ENCODE results near the gene ANAPC7.
"Not testable (repeated sequence)": the region's sequence is repeated elsewhere in the genome, so short reads cannot be mapped to it uniquely, and the experiment has no call there.

ANAPC7 gene

GRCh38 chr12:110365489-110366320 is 37.8 kb downstream of the ANAPC7 start:
- peaks cover 0 to 6% of the 10 kb centered on the region in 2 donors for H3K4me1 ChIP-seq (ENCODE audit: control insufficient read depth in 2 of 2, insufficient read depth in 2 of 2, low read length in 2 of 2)
- no peaks in the 10 kb centered on the region for H3K9me3 ChIP-seq (ENCODE audit: control insufficient read depth in 2 of 2, low read length in 2 of 2)
- no peak overlapping the region for H3K9ac ChIP-seq (ENCODE audit: low read depth in 1 of 2, low read length in 2 of 2)
- no peaks in the 10 kb centered on the region for H3K27me3 ChIP-seq (ENCODE audit: control insufficient read depth in 2 of 2, insufficient read depth in 2 of 2, low read length in 2 of 2)
- no peaks in the 10 kb centered on the region for H3K36me3 ChIP-seq (ENCODE audit: control insufficient read depth in 2 of 2, insufficient read depth in 2 of 2, low read length in 2 of 2)
- no peak overlapping the region for H3K4me3 ChIP-seq (ENCODE audit: low read length in 2 of 2)
- H3K27ac ChIP-seq (ENCODE audit: low read depth in 2 of 2, low read length in 2 of 2) = peak overlapping the region in 1 of 2 donors; percentile 56

- Histone ChIP-seq H3K9ac (ENCODE audit: low read depth in 1 of 2, low read length in 2 of 2) (no peak overlapping the region), H3K27ac (ENCODE audit: low read depth in 2 of 2, low read length in 2 of 2) (no peak overlapping the region), H3K9me3 (ENCODE audit: control insufficient read depth in 2 of 2, low read length in 2 of 2) (no peaks in the 10 kb centered on the region), H3K4me3 (ENCODE audit: low read length in 2 of 2) (no peak overlapping the region), H3K4me1 (ENCODE audit: control insufficient read depth in 2 of 2, insufficient read depth in 2 of 2, low read length in 2 of 2) (no peaks in the 10 kb centered on the region), H3K36me3 (ENCODE audit: control insufficient read depth in 2 of 2, insufficient read depth in 2 of 2, low read length in 2 of 2) (no peaks in the 10 kb centered on the region), H3K27me3 (ENCODE audit: control insufficient read depth in 2 of 2, insufficient read depth in 2 of 2, low read length in 2 of 2) (no peaks in the 10 kb centered on the region)
Observed at GRCh38 chr12:110361216-110361615, 42.3 kb downstream of the ANAPC7 start.

- H3K36me3 ChIP-seq (ENCODE audit: control insufficient read depth in 2 of 2, insufficient read depth in 2 of 2, low read length in 2 of 2) = not testable (repeated sequence)
Observed at GRCh38 chr12:110358384-110359097, 45.0 kb downstream of the ANAPC7 start.

GRCh38 chr12:110355073-110355472 is 48.4 kb downstream of the ANAPC7 start:
- no peaks in the 10 kb centered on the region for H3K4me1 ChIP-seq (ENCODE audit: control insufficient read depth in 2 of 2, insufficient read depth in 2 of 2, low read length in 2 of 2)
- peaks cover 0 to 11% of the 10 kb centered on the region in 2 donors for H3K36me3 ChIP-seq (ENCODE audit: control insufficient read depth in 2 of 2, insufficient read depth in 2 of 2, low read length in 2 of 2)
- H3K4me3 ChIP-seq (ENCODE audit: low read length in 2 of 2) = no peak overlapping the region
- no peaks in the 10 kb centered on the region for H3K9me3 ChIP-seq (ENCODE audit: control insufficient read depth in 2 of 2, low read length in 2 of 2)
- no peaks in the 10 kb centered on the region for H3K27me3 ChIP-seq (ENCODE audit: control insufficient read depth in 2 of 2, insufficient read depth in 2 of 2, low read length in 2 of 2)
- H3K27ac ChIP-seq (ENCODE audit: low read depth in 2 of 2, low read length in 2 of 2) = no peak overlapping the region
- H3K9ac ChIP-seq (ENCODE audit: low read depth in 1 of 2, low read length in 2 of 2) = no peak overlapping the region

More at GRCh38 chr12:110358384-110359097, 45.0 kb downstream of the ANAPC7 start:
- H3K27me3 ChIP-seq (ENCODE audit: control insufficient read depth in 2 of 2, insufficient read depth in 2 of 2, low read length in 2 of 2); H3K27ac ChIP-seq (ENCODE audit: low read depth in 2 of 2, low read length in 2 of 2); H3K9me3 ChIP-seq (ENCODE audit: control insufficient read depth in 2 of 2, low read length in 2 of 2); H3K4me3 ChIP-seq (ENCODE audit: low read length in 2 of 2); H3K4me1 ChIP-seq (ENCODE audit: control insufficient read depth in 2 of 2, insufficient read depth in 2 of 2, low read length in 2 of 2); H3K9ac ChIP-seq (ENCODE audit: low read depth in 1 of 2, low read length in 2 of 2): not testable (repeated sequence)

- H3K4me3 ChIP-seq (ENCODE audit: low read length in 2 of 2) = no peak overlapping the region
- H3K4me1 ChIP-seq (ENCODE audit: control insufficient read depth in 2 of 2, insufficient read depth in 2 of 2, low read length in 2 of 2) = no peaks in the 10 kb centered on the region
- H3K27ac ChIP-seq (ENCODE audit: low read depth in 2 of 2, low read length in 2 of 2) = no peak overlapping the region
- H3K36me3 ChIP-seq (ENCODE audit: control insufficient read depth in 2 of 2, insufficient read depth in 2 of 2, low read length in 2 of 2) = peaks cover 0 to 19% of the 10 kb centered on the region in 2 donors
- H3K27me3 ChIP-seq (ENCODE audit: control insufficient read depth in 2 of 2, insufficient read depth in 2 of 2, low read length in 2 of 2) = no peaks in the 10 kb centered on the region
- H3K9me3 ChIP-seq (ENCODE audit: control insufficient read depth in 2 of 2, low read length in 2 of 2) = no peaks in the 10 kb centered on the region
- no peak overlapping the region for H3K9ac ChIP-seq (ENCODE audit: low read depth in 1 of 2, low read length in 2 of 2)
Observed at GRCh38 chr12:110354172-110354780, 49.2 kb downstream of the ANAPC7 start.

DNA sequence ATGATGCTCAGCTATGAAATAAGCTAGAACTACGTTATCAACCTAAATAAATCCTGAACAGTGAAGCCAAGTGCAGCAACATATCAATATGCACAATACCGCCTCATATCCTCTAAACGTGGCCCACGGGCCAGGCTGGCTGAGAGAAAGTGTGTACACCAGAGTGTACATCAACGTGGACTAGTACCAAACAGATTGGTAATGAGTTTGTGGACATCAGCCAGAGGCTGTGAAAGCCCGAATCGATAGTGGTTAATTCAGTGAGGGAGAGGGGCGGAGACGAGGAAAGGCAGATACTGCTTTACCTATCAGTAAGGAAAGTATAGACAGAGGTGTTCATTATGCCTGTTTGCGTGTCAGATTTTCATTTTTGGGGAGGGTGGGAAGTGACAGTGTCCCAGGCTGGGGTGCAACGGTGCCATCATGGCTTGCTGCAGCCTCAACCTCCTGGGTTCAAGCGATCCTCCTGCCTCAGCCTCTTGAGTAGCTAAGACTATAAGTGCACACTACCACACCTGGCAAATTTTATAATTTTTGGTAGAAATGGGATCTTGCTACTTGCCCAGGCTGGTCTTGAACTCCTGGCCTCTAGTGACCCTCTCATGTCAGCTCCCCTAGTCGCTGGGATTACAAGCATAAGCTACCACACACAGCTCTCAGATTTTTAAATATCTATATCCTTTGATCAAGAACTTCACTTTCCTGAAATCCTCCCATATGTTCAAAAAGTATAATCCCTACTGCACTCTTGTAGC is 50.1 kb downstream of the ANAPC7 start:
- Histone ChIP-seq H3K9ac (ENCODE audit: low read depth in 1 of 2, low read length in 2 of 2) (no peak overlapping the region), H3K27me3 (ENCODE audit: control insufficient read depth in 2 of 2, insufficient read depth in 2 of 2, low read length in 2 of 2) (no peaks in the 10 kb centered on the region), H3K27ac (ENCODE audit: low read depth in 2 of 2, low read length in 2 of 2) (no peak overlapping the region)

DNA sequence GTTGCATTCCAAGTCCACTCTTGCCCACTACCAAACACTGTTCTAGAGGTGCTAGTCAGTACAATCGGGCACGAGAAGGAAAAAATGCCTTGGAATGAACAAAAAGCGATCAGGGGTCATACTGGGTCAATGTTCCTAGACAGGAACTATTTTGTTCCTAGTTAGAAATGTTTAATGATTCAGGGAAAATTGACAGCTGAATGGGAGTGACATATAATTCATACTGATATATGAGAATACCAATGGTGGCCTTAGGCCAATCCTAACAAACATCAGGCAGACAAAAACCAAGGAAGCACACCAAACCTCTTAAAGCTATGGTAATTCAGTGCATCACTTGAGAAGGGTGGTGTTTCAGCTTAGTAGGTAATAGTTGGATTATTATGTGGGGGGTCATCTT is 51.1 kb downstream of the ANAPC7 start:
- H3K9me3 ChIP-seq (ENCODE audit: control insufficient read depth in 2 of 2, low read length in 2 of 2) = no peaks in the 10 kb centered on the region
- no peak overlapping the region for H3K4me3 ChIP-seq (ENCODE audit: low read length in 2 of 2)
- peaks cover 17 to 37% of the 10 kb centered on the region in 2 donors for H3K36me3 ChIP-seq (ENCODE audit: control insufficient read depth in 2 of 2, insufficient read depth in 2 of 2, low read length in 2 of 2)
- no peak overlapping the region for H3K27ac ChIP-seq (ENCODE audit: low read depth in 2 of 2, low read length in 2 of 2)
- no peaks in the 10 kb centered on the region for H3K27me3 ChIP-seq (ENCODE audit: control insufficient read depth in 2 of 2, insufficient read depth in 2 of 2, low read length in 2 of 2)
- no peak overlapping the region for H3K9ac ChIP-seq (ENCODE audit: low read depth in 1 of 2, low read length in 2 of 2)
- H3K4me1 ChIP-seq (ENCODE audit: control insufficient read depth in 2 of 2, insufficient read depth in 2 of 2, low read length in 2 of 2) = no peaks in the 10 kb centered on the region

More for the DNA sequence above, 50.1 kb downstream of the ANAPC7 start:
- Histone ChIP-seq H3K4me3 (ENCODE audit: low read length in 2 of 2) (no peak overlapping the region), H3K4me1 (ENCODE audit: control insufficient read depth in 2 of 2, insufficient read depth in 2 of 2, low read length in 2 of 2) (no peaks in the 10 kb centered on the region), H3K36me3 (ENCODE audit: control insufficient read depth in 2 of 2, insufficient read depth in 2 of 2, low read length in 2 of 2) (peaks cover 7 to 28% of the 10 kb centered on the region in 2 donors), H3K9me3 (ENCODE audit: control insufficient read depth in 2 of 2, low read length in 2 of 2) (no peaks in the 10 kb centered on the region)

GRCh38 chr12:110351119-110351518 is 52.4 kb downstream of the ANAPC7 start:
- Histone ChIP-seq H3K27ac (ENCODE audit: low read depth in 2 of 2, low read length in 2 of 2) (no peak overlapping the region), H3K9ac (ENCODE audit: low read depth in 1 of 2, low read length in 2 of 2) (no peak overlapping the region), H3K4me1 (ENCODE audit: control insufficient read depth in 2 of 2, insufficient read depth in 2 of 2, low read length in 2 of 2) (no peaks in the 10 kb centered on the region), H3K27me3 (ENCODE audit: control insufficient read depth in 2 of 2, insufficient read depth in 2 of 2, low read length in 2 of 2) (no peaks in the 10 kb centered on the region), H3K36me3 (ENCODE audit: control insufficient read depth in 2 of 2, insufficient read depth in 2 of 2, low read length in 2 of 2) (peaks cover 27 to 49% of the 10 kb centered on the region in 2 donors), H3K9me3 (ENCODE audit: control insufficient read depth in 2 of 2, low read length in 2 of 2) (no peaks in the 10 kb centered on the region), H3K4me3 (ENCODE audit: low read length in 2 of 2) (no peak overlapping the region)

DNA sequence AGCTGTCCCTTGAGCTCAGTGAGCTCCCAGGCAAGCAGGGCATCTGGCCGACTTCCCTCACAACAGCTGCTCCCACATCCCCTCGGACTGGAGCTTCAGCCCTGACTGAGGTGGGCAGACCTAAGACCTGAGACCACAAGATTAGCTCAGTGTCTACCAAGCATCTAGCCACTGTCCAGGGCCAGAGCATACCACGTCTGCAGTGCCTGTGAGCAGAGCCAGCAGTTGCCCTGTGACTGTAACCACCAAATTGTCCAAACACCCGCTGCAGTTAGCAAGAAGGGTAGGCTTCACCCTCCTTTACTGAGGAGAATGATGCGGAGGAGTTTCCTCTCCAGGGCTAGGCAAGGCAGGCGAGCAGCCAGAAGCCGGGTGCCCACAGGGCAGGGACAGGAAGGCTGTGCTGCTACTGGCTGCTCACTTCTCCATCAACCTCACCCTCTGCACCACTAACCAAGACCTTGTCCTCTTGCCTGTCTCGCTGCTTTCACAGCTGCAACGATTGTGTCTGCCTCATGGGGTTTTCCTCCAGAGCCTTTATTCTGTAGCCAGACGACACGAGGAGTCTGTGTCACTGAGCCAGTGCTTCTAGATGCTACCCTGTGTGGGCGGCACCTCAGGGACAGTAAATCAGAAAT is 53.9 kb downstream of the ANAPC7 start:
- no peak overlapping the region for H3K4me3 ChIP-seq (ENCODE audit: low read length in 2 of 2)
- no peak overlapping the region for H3K27ac ChIP-seq (ENCODE audit: low read depth in 2 of 2, low read length in 2 of 2)
- H3K27me3 ChIP-seq (ENCODE audit: control insufficient read depth in 2 of 2, insufficient read depth in 2 of 2, low read length in 2 of 2) = no peaks in the 10 kb centered on the region
- H3K4me1 ChIP-seq (ENCODE audit: control insufficient read depth in 2 of 2, insufficient read depth in 2 of 2, low read length in 2 of 2) = no peaks in the 10 kb centered on the region
- H3K36me3 ChIP-seq (ENCODE audit: control insufficient read depth in 2 of 2, insufficient read depth in 2 of 2, low read length in 2 of 2) = peaks cover 42 to 63% of the 10 kb centered on the region in 2 donors
- no peak overlapping the region for H3K9ac ChIP-seq (ENCODE audit: low read depth in 1 of 2, low read length in 2 of 2)
- H3K9me3 ChIP-seq (ENCODE audit: control insufficient read depth in 2 of 2, low read length in 2 of 2) = no peaks in the 10 kb centered on the region
